Neural progenitor cell (in vitro differentiated cells): Measurements from ENCODE around the gene ANXA6. TPM values are rescaled to one million over a fixed set of nuclear protein-coding genes. Genes with fewer than 3 reads are reported as not detected.

ENCODE experiments used
- DNase-seq: peaks from one replicate; pipeline ENCODE4 v3.0.0-alpha.2; 2016; ENCODE audit warnings: low spot score
- H2AFZ ChIP-seq: fragments of 200-600 bp; sonication (generic); replicated peaks from 2 replicates; pipeline ENCODE4 v1.6.1; 2016; ENCODE audit warnings: antibody characterized with exemption
- H3F3A ChIP-seq: fragments of 200-600 bp; sonication (generic); 2 replicates; pipeline ENCODE4 v1.6.1; 2016; ENCODE audit warnings: antibody characterized with exemption, low read depth
- H3K27ac ChIP-seq: fragments of 200-600 bp; sonication (generic); 2 replicates; pipeline ENCODE4 v1.5.1; 2016; ENCODE audit warnings: mild to moderate bottlenecking
- H3K27me3 ChIP-seq: fragments of 200-600 bp; sonication (generic); 2 replicates; pipeline ENCODE4 v1.6.1; 2016; ENCODE audit warnings: mild to moderate bottlenecking, moderate library complexity
- H3K36me3 ChIP-seq: fragments of 200-600 bp; sonication (generic); 2 replicates; pipeline ENCODE4 v1.5.1; 2016
- H3K4me1 ChIP-seq: fragments of 200-600 bp; sonication (generic); 2 replicates; pipeline ENCODE4 v1.6.1; 2016; ENCODE audit warnings: mixed run types
- H3K4me2 ChIP-seq: fragments of 200-600 bp; sonication (generic); 2 replicates; pipeline ENCODE4 v1.6.1; 2016
- H3K4me3 ChIP-seq: fragments of 200-600 bp; sonication (generic); 2 replicates; pipeline ENCODE4 v1.5.1; 2016
- H3K79me2 ChIP-seq: fragments of 200-600 bp; sonication (generic); 2 replicates; pipeline ENCODE4 v1.6.1; 2016; ENCODE audit warnings: low read depth
- H3K9ac ChIP-seq: fragments of 200-600 bp; sonication (generic); 2 replicates; pipeline ENCODE4 v1.6.1; 2016
- H3K9me3 ChIP-seq: fragments of 200-600 bp; sonication (generic); 2 replicates; pipeline ENCODE4 v1.5.1; 2016; ENCODE audit warnings: low read depth
- H4K20me1 ChIP-seq: fragments of 200-600 bp; sonication (generic); 2 replicates; pipeline ENCODE4 v1.6.1; 2016; ENCODE audit warnings: low read depth
- H3K27ac Mint-ChIP-seq: 3 replicates; pipeline ENCODE4 v1.8.0; 2021; ENCODE audit warnings: mixed read lengths
- H3K27me3 Mint-ChIP-seq: 2 replicates; pipeline ENCODE4 v1.8.0; 2022; ENCODE audit warnings: low read depth, mild to moderate bottlenecking, inconsistent platforms, moderate library complexity, mixed read lengths; ENCODE audit not compliant: insufficient read depth
- H3K36me3 Mint-ChIP-seq: 3 replicates; pipeline ENCODE4 v1.8.0; 2021; ENCODE audit warnings: mixed read lengths
- H3K4me1 Mint-ChIP-seq: 3 replicates; pipeline ENCODE4 v1.8.0; 2021; ENCODE audit warnings: mixed read lengths
- H3K4me3 Mint-ChIP-seq: 3 replicates; pipeline ENCODE4 v1.8.0; 2021; ENCODE audit warnings: mild to moderate bottlenecking, moderate library complexity, mixed read lengths
- H3K9me3 Mint-ChIP-seq: 3 replicates; pipeline ENCODE4 v1.8.0; 2020; ENCODE audit warnings: mixed read lengths
- EZH2 ChIP-seq: fragments of 200-600 bp; sonication (generic); IDR thresholded peaks from 2 replicates; pipeline ENCODE4 v1.6.1; 2017; ENCODE audit warnings: antibody characterized with exemption, mild to moderate bottlenecking, moderate library complexity
- EZH2phosphoT487 ChIP-seq: fragments of 200-600 bp; sonication (generic); IDR thresholded peaks from 2 replicates; pipeline ENCODE4 v1.6.1; 2017; ENCODE audit warnings: antibody characterized with exemption
- total RNA-seq: library from RNA; depleted of rRNA; stranded (reverse); fragments of >200 nt; gene quantifications from 2 replicates; pipeline ENCODE4 v1.2.3, GENCODE V29; 2015; ENCODE audit warnings: low replicate concordance
- TF ChIP-seq, protein P1 (sequence below): fragments of 200-600 bp; sonication (generic); IDR thresholded peaks from 2 replicates; pipeline ENCODE4 v1.5.1; 2017; ENCODE audit warnings: antibody characterized with exemption, mild to moderate bottlenecking

ANXA6 gene
- total RNA-seq, 1 donor from 2014 or later, result 97.6 TPM

DNA sequence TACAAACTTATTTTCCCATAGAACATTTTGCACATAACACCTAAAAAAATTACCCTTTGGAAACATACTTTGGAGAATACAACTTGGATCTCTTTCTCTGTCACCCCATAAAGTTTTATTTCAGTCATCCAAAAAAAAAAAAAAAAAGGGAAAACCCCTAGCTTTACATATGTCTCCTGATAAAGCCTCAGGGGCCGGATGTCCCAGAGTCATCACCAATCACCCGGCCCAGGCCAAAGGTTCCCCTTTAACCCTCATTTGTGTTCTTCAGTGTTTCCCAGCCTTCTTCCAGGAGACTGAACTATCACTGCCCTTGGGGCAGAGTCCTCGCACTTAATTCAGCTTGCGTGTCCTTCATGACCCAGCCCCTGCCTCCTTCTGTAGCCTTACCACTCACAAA lies 28.8 kb downstream of the ANXA6 start:
- no peaks in the 10 kb centered on the region for H3K9me3 ChIP-seq
- H3K27ac Mint-ChIP-seq, result no peak overlapping the region
- H4K20me1 ChIP-seq, result no peaks in the 10 kb centered on the region
- H3K27me3 ChIP-seq, result no peaks in the 10 kb centered on the region
- no peak overlapping the region for H3K4me2 ChIP-seq
- no peaks in the 10 kb centered on the region for H3K36me3 ChIP-seq
- no peaks in the 10 kb centered on the region for H3K9me3 Mint-ChIP-seq
- no peak overlapping the region for H3K9ac ChIP-seq
- H2AFZ ChIP-seq, result no peak overlapping the region
- H3K27me3 Mint-ChIP-seq, result peaks cover 5% of the 10 kb centered on the region
- H3K27ac ChIP-seq, result no peak overlapping the region
- DNase-seq, result no peak
- H3K79me2 ChIP-seq, result no peaks in the 10 kb centered on the region
- TF ChIP-seq, protein P1, sequence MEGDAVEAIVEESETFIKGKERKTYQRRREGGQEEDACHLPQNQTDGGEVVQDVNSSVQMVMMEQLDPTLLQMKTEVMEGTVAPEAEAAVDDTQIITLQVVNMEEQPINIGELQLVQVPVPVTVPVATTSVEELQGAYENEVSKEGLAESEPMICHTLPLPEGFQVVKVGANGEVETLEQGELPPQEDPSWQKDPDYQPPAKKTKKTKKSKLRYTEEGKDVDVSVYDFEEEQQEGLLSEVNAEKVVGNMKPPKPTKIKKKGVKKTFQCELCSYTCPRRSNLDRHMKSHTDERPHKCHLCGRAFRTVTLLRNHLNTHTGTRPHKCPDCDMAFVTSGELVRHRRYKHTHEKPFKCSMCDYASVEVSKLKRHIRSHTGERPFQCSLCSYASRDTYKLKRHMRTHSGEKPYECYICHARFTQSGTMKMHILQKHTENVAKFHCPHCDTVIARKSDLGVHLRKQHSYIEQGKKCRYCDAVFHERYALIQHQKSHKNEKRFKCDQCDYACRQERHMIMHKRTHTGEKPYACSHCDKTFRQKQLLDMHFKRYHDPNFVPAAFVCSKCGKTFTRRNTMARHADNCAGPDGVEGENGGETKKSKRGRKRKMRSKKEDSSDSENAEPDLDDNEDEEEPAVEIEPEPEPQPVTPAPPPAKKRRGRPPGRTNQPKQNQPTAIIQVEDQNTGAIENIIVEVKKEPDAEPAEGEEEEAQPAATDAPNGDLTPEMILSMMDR, result no peak
- TF ChIP-seq EZH2, result no peak
- no peak for TF ChIP-seq EZH2phosphoT487
- H3K36me3 Mint-ChIP-seq, result peaks cover 39% of the 10 kb centered on the region
- H3K4me1 Mint-ChIP-seq, result peaks cover 11% of the 10 kb centered on the region
- no peak overlapping the region for H3K4me3 ChIP-seq
- peaks cover 4% of the 10 kb centered on the region for H3K4me1 ChIP-seq
- no peaks in the 10 kb centered on the region for H3F3A ChIP-seq
- no peak overlapping the region for H3K4me3 Mint-ChIP-seq

DNA sequence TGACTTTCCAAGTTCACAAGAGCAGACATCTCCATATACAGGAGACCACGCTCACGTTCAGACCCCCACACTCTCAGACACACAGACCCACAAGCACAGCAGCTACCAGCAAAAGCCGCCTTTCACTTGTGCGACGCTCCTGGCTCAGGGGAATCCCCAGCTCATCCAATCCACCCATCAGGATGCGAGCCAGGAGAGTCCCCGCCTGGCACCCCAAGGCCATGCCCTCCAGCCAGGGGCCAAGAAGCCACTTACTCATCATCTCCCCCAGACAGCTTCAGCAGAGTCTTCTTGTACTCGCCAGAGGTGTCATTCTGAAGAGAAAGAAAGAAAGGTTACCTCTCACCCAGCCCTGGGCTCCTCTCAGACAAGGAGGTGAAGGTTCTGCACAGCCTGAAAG lies 29.7 kb downstream of the ANXA6 start:
- H3K9ac ChIP-seq, result no peak overlapping the region
- H3K4me3 ChIP-seq, result no peak overlapping the region
- H3K4me2 ChIP-seq, result no peak overlapping the region
- H3K36me3 ChIP-seq, result no peaks in the 10 kb centered on the region
- no peak for DNase-seq
- H3F3A ChIP-seq, result no peaks in the 10 kb centered on the region
- H3K9me3 ChIP-seq, result no peaks in the 10 kb centered on the region
- H3K4me1 ChIP-seq, result peaks cover 4% of the 10 kb centered on the region
- H3K27ac Mint-ChIP-seq, result peak overlapping the region; percentile 5
- peaks cover 36% of the 10 kb centered on the region for H3K36me3 Mint-ChIP-seq
- H2AFZ ChIP-seq, result no peak overlapping the region
- peaks cover 11% of the 10 kb centered on the region for H3K4me1 Mint-ChIP-seq
- H3K27ac ChIP-seq, result no peak overlapping the region
- TF ChIP-seq EZH2phosphoT487 (no peak), EZH2 (no peak)
- TF ChIP-seq, protein P1, result no peak
- H3K27me3 ChIP-seq, result no peaks in the 10 kb centered on the region
- no peaks in the 10 kb centered on the region for H3K79me2 ChIP-seq
- no peaks in the 10 kb centered on the region for H3K9me3 Mint-ChIP-seq
- no peak overlapping the region for H3K4me3 Mint-ChIP-seq
- no peaks in the 10 kb centered on the region for H4K20me1 ChIP-seq
- peaks cover 5% of the 10 kb centered on the region for H3K27me3 Mint-ChIP-seq

DNA sequence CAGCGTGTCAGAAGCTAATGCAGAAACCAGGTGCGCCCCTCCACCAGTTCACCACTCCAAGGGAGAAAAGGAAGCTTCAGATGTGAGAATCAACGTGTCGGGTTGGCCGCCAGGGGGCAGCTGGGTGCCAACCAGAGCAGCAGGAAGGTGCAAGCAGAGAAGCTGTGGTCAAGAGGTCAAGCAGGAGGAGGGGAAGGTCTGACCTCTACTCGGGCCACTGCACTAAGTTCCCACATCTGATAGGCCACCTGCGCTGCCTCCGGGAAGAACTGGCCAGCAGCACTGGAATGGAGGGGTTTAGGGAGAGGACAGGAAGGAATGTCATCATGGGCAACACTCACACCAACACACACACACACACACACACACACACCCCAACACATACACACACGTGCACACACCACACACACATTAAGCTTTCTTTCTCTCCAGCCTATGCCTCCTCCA lies 31.4 kb downstream of the ANXA6 start:
- peaks cover 5% of the 10 kb centered on the region for H3K27me3 Mint-ChIP-seq
- TF ChIP-seq, protein P1, result peak; percentile 91
- TF ChIP-seq EZH2phosphoT487, result no peak
- peaks cover 36% of the 10 kb centered on the region for H3K36me3 Mint-ChIP-seq
- no peaks in the 10 kb centered on the region for H3K9me3 Mint-ChIP-seq
- H3F3A ChIP-seq, result no peaks in the 10 kb centered on the region
- no peak overlapping the region for H2AFZ ChIP-seq
- H3K9me3 ChIP-seq, result no peaks in the 10 kb centered on the region
- H3K27ac Mint-ChIP-seq, result no peak overlapping the region
- no peaks in the 10 kb centered on the region for H4K20me1 ChIP-seq
- no peaks in the 10 kb centered on the region for H3K36me3 ChIP-seq
- peaks cover 11% of the 10 kb centered on the region for H3K4me1 Mint-ChIP-seq
- H3K4me1 ChIP-seq, result peaks cover 4% of the 10 kb centered on the region
- H3K9ac ChIP-seq, result no peak overlapping the region
- no peak overlapping the region for H3K4me3 ChIP-seq
- H3K79me2 ChIP-seq, result no peaks in the 10 kb centered on the region
- H3K4me3 Mint-ChIP-seq, result no peak overlapping the region
- peak; percentile 91 for DNase-seq
- H3K27ac ChIP-seq, result no peak overlapping the region
- H3K4me2 ChIP-seq, result no peak overlapping the region
- no peaks in the 10 kb centered on the region for H3K27me3 ChIP-seq
